H1 (cell line): Measurements from ENCODE around the gene SLCO2A1. TPM values are rescaled to one million over a fixed set of nuclear protein-coding genes. Genes with fewer than 3 reads are reported as not detected.

Experiments
- CTCF ChIA-PET: fragments of 300-600 bp; sonication (Branson Sonifier 250); formaldehyde crosslinking; loops from one replicate; lab custom pipeline; 2021; ENCODE audit not compliant: partially characterized antibody; lab: Charles Lee
- POLR2A ChIA-PET: fragments of 300-600 bp; sonication (Branson Sonifier 250); formaldehyde crosslinking; loops from one replicate; lab custom pipeline; 2021; ENCODE audit warnings: inconsistent platforms; ENCODE audit not compliant: partially characterized antibody; lab: Charles Lee
- DNase-seq, 2 experiments: peaks; one replicate each; pipeline versions ENCODE4 v3.0.0 to v3.0.0-alpha.2; 2010 to 2022; ENCODE audit warnings: low spot score in 2 of 2, low read depth in 1 of 2, mixed read lengths in 1 of 2
- FAIRE-seq: peaks from 2 replicates; lab custom pipeline; 2011; peaks lifted over from hg19 to GRCh38; lab: Jason Lieb, UNC
- H2AFZ ChIP-seq: 2 replicates; pipeline ENCODE4 v1.8.1; 2012; ENCODE audit warnings: low read length, inconsistent platforms
- H2AK5ac ChIP-seq: 2 replicates; pipeline ENCODE4 v1.6.1; 2013; ENCODE audit warnings: low read depth, low read length
- H2BK120ac ChIP-seq: replicated peaks from 2 replicates; pipeline ENCODE3; 2013; ENCODE audit warnings: low read depth, low read length, inconsistent platforms
- H2BK12ac ChIP-seq: 2 replicates; pipeline ENCODE4 v1.6.1; 2013; ENCODE audit warnings: low read depth, low read length
- H2BK15ac ChIP-seq: 2 replicates; pipeline ENCODE4 v1.6.1; 2013; ENCODE audit warnings: low read length
- H2BK20ac ChIP-seq: 2 replicates; pipeline ENCODE4 v1.6.1; 2013; ENCODE audit warnings: low read length
- H2BK5ac ChIP-seq: 2 replicates; pipeline ENCODE4 v1.6.1; 2013; ENCODE audit warnings: low read depth, low read length
- H3K14ac ChIP-seq: 2 replicates; pipeline ENCODE4 v1.6.1; 2013; ENCODE audit warnings: inconsistent platforms; ENCODE audit not compliant: insufficient read length
- H3K18ac ChIP-seq: 2 replicates; pipeline ENCODE4 v1.6.1; 2013; ENCODE audit warnings: low read length; ENCODE audit errors: extremely low read depth
- H3K23ac ChIP-seq: 2 replicates; pipeline ENCODE4 v1.6.1; 2013; ENCODE audit warnings: inconsistent platforms; ENCODE audit not compliant: insufficient read length
- H3K23me2 ChIP-seq: 2 replicates; pipeline ENCODE4 v1.6.1; 2013; ENCODE audit warnings: low read depth, low read length
- H3K27ac ChIP-seq: 2 replicates; pipeline ENCODE4 v1.6.1; 2011; ENCODE audit warnings: low read depth, low read length, inconsistent platforms
- H3K27me3 ChIP-seq, 4 experiments: replicated peaks in 1 of 4; 1 replicate in 1 of 4; 2 replicates in 3 of 4; pipeline versions ENCODE4 v1.6.1 to v1.8.1; 2011 to 2013; ENCODE audit warnings: low read length in 3 of 4, mild to moderate bottlenecking in 3 of 4, inconsistent platforms in 2 of 4, mixed read lengths in 2 of 4, moderate library complexity in 1 of 4; ENCODE audit not compliant: control insufficient read depth in 3 of 4, insufficient read depth in 3 of 4; ENCODE audit errors: extremely low read depth in 1 of 4
- H3K36me3 ChIP-seq, 4 experiments: 2 replicates each; pipeline versions ENCODE4 v1.6.1 to v1.8.1; 2011 to 2013; ENCODE audit warnings: mild to moderate bottlenecking in 4 of 4, low read length in 3 of 4, moderate library complexity in 2 of 4, control low read depth in 1 of 4, inconsistent platforms in 1 of 4; ENCODE audit not compliant: insufficient read depth in 4 of 4, control insufficient read depth in 2 of 4
- H3K4ac ChIP-seq: replicated peaks from 2 replicates; pipeline ENCODE3; 2013; ENCODE audit warnings: low read length, low read depth, mixed read lengths, inconsistent platforms; ENCODE audit not compliant: insufficient read length
- H3K4me1 ChIP-seq, 4 experiments: replicated peaks in 1 of 4; 1 replicate in 1 of 4; 2 replicates in 3 of 4; pipeline versions ENCODE4 v1.6.1 to v1.8.1; 2011 to 2013; ENCODE audit warnings: low read length in 3 of 4, inconsistent platforms in 2 of 4, mixed read lengths in 1 of 4; ENCODE audit not compliant: insufficient read depth in 4 of 4, control insufficient read depth in 3 of 4
- H3K4me2 ChIP-seq, 2 experiments: 2 replicates each; pipeline versions ENCODE4 v1.6.1 to v1.8.1; 2011 to 2013; ENCODE audit warnings: low read depth in 2 of 2, low read length in 2 of 2, control low read depth in 1 of 2, inconsistent platforms in 1 of 2, mild to moderate bottlenecking in 1 of 2; ENCODE audit not compliant: insufficient read depth in 1 of 2
- H3K4me3 ChIP-seq, 4 experiments: fragments of 200-600, 300-600 bp in 1 of 4; sonication (generic), shearing (Covaris generic), sonication (Bioruptor Twin) in 1 of 4; 2 replicates each; pipeline versions ENCODE4 v1.5.1 to v1.8.1; 2011 to 2016; ENCODE audit warnings: low read length in 4 of 4, low read depth in 3 of 4, control low read depth in 2 of 4, inconsistent platforms in 2 of 4, mild to moderate bottlenecking in 2 of 4, mixed read lengths in 1 of 4, moderate library complexity in 1 of 4; ENCODE audit not compliant: insufficient read depth in 2 of 4; ENCODE audit errors: extremely low read depth in 1 of 4
- H3K56ac ChIP-seq: replicated peaks from 2 replicates; pipeline ENCODE3; 2013; ENCODE audit warnings: low read depth, mild to moderate bottlenecking, mixed read lengths, low read length, inconsistent platforms; ENCODE audit not compliant: insufficient read length
- H3K79me1 ChIP-seq: 2 replicates; pipeline ENCODE4 v1.6.1; 2013; ENCODE audit warnings: low read depth, low read length, control low read depth
- H3K79me2 ChIP-seq, 2 experiments: 2 replicates each; pipeline versions ENCODE4 v1.6.1 to v1.8.1; 2012 to 2013; ENCODE audit warnings: low read length in 2 of 2, mild to moderate bottlenecking in 2 of 2, inconsistent platforms in 1 of 2; ENCODE audit not compliant: insufficient read depth in 2 of 2, control insufficient read depth in 1 of 2
- H3K9ac ChIP-seq, 4 experiments: replicated peaks in 1 of 4; 1 replicate in 1 of 4; 2 replicates in 3 of 4; pipeline versions ENCODE4 v1.6.1 to v1.8.1; 2011 to 2013; ENCODE audit warnings: low read depth in 3 of 4, low read length in 3 of 4, control low read depth in 2 of 4, mild to moderate bottlenecking in 2 of 4, moderate library complexity in 2 of 4, inconsistent platforms in 1 of 4; ENCODE audit errors: extremely low read depth in 1 of 4
- H3K9me3 ChIP-seq, 2 experiments: 2 replicates each; pipeline versions ENCODE4 v1.6.1 to v1.8.1; 2012 to 2013; ENCODE audit warnings: mild to moderate bottlenecking in 2 of 2, moderate library complexity in 2 of 2, control low read depth in 1 of 2, inconsistent platforms in 1 of 2, low read depth in 1 of 2, low read length in 1 of 2, mixed read lengths in 1 of 2; ENCODE audit not compliant: insufficient read depth in 2 of 2
- H4K20me1 ChIP-seq, 2 experiments: replicated peaks in 1 of 2; 2 replicates each; pipeline versions ENCODE3 to v1.8.1; 2011 to 2013; ENCODE audit warnings: inconsistent platforms in 2 of 2, low read length in 2 of 2, mild to moderate bottlenecking in 1 of 2; ENCODE audit not compliant: insufficient read depth in 2 of 2, control insufficient read depth in 1 of 2
- H4K5ac ChIP-seq: 2 replicates; pipeline ENCODE4 v1.6.1; 2013; ENCODE audit warnings: low read length, low read depth, mixed read lengths, inconsistent platforms; ENCODE audit not compliant: insufficient read length
- H4K8ac ChIP-seq: 2 replicates; pipeline ENCODE4 v1.8.0; 2013; ENCODE audit warnings: mild to moderate bottlenecking, moderate library complexity, low read length, inconsistent platforms; ENCODE audit not compliant: insufficient read depth; ENCODE audit errors: extremely low read depth
- H4K91ac ChIP-seq: replicated peaks from 2 replicates; pipeline ENCODE3; 2013; ENCODE audit warnings: low read length, mixed read lengths, inconsistent platforms; ENCODE audit not compliant: insufficient read length
- PHF8 ChIP-seq: fragments of 200-600 bp; sonication (generic); conservative IDR thresholded peaks from 2 replicates; pipeline ENCODE4 v1.7.1; 2012; ENCODE audit warnings: low read depth, mild to moderate bottlenecking, inconsistent platforms, low read length, moderate library complexity
- RNF2 ChIP-seq: fragments of 200-900, 300-1000 bp; sonication (generic); IDR thresholded peaks from 2 replicates; pipeline ENCODE4 v1.7.1; 2016; ENCODE audit warnings: borderline replicate concordance, low read depth, mild to moderate bottlenecking, antibody characterized with exemption, low read length; ENCODE audit not compliant: poor library complexity, severe bottlenecking; ENCODE audit errors: missing control alignments
- TBP ChIP-seq: IDR thresholded peaks from 2 replicates; pipeline ENCODE4 v1.6.1; 2011; ENCODE audit warnings: low read depth, low read length, improper control_type of control experiment
- WGBS, 2 experiments: shearing (Covaris generic) in 1 of 2; methylation state at CpG; one replicate each; pipeline versions ENCODE4 v1.1.6 to v1.1.7; 2013 to 2015; ENCODE audit warnings: low lambda C conversion rate in 2 of 2, mixed read lengths in 2 of 2, inconsistent platforms in 1 of 2, low coverage in 1 of 2, missing lambda C conversion rate in 1 of 2; ENCODE audit not compliant: insufficient replicate concordance in 2 of 2, insufficient coverage in 1 of 2, insufficient read length in 1 of 2; ENCODE audit errors: extremely low coverage in 1 of 2, missing lambda C conversion rate in 1 of 2; 5-methylcytosine and 5-hydroxymethylcytosine counted together
- polyA plus RNA-seq, 7 experiments: library from polyadenylated mRNA; depleted of rRNA in 3 of 7; stranded (reverse) in 5 of 7; unstranded in 2 of 7; fragments of >200 nt in 5 of 7; fragments of 200-250 nt in 2 of 7; gene quantifications; 1 replicate in 5 of 7; 2 replicates in 1 of 7; 4 replicates in 1 of 7; pipeline versions ENCODE4 v1.2.1 to v1.2.3, GENCODE V29; 2011 to 2013; ENCODE audit warnings: missing spikeins in 2 of 7, mixed read lengths in 2 of 7
- total RNA-seq: library from RNA; stranded (reverse); fragmentation: NEBNext Ultra II Directional; extraction: Animal tissue kit (Norgen Biotek cat#: 25700); gene quantifications from 2 replicates; pipeline ENCODE4 v1.2.1, GENCODE V29; 2021

The SLCO2A1 gene
- total and polyA plus RNA-seq, 2 of the 8 experiments (the other 6 are each of a cell fraction or from before 2014, with no cell fraction given), result 1.1 to 2.3 TPM

DNA sequence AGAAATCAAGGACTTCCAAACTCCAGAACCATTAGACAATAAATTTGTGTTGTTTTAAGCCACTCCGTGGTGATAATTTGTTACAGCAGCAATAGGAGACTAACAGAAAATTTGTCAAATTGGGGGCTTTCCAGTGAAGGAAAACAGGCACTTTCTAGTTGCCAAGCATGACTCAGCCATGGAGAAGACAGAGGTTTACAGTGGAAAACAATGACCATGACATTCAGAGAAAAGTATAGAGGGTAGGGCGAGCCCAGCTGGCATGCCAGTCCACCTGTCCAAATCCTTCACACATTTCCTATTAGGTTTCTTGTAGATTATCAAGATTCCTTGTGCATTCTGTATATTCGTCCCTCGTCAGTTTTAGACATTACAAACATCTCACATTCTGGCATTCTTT lies 24.9 kb downstream of the SLCO2A1 start:
- Histone ChIP-seq H3K36me3 (no peaks in the 10 kb centered on the region), H2AFZ (no peak overlapping the region), H2AK5ac (no peak overlapping the region), H4K20me1 (no peaks in the 10 kb centered on the region), H4K91ac (no peak overlapping the region), H2BK120ac (no peak overlapping the region), H4K8ac (no peak overlapping the region), H3K4me3 (no peak overlapping the region), H3K9me3 (no peaks in the 10 kb centered on the region; a peak in 1 of 4 replicates), H3K79me2 (no peaks in the 10 kb centered on the region), H3K23me2 (no peaks in the 10 kb centered on the region), H3K56ac (no peak overlapping the region), H3K23ac (no peak overlapping the region), H3K79me1 (no peaks in the 10 kb centered on the region), H3K4me1 (no peaks in the 10 kb centered on the region), H3K14ac (no peak overlapping the region), H2BK20ac (no peak overlapping the region), H3K27ac (no peak overlapping the region), H2BK12ac (no peak overlapping the region), H3K4ac (no peak overlapping the region), H3K4me2 (no peak overlapping the region), H3K27me3 (no peaks in the 10 kb centered on the region), H2BK15ac (no peak overlapping the region), H3K9ac (no peak overlapping the region), H4K5ac (no peak overlapping the region), H3K18ac (no peak overlapping the region), H2BK5ac (no peak overlapping the region)
- CTCF ChIA-PET, result no interaction called here
- DNase-seq (no peak), FAIRE-seq (no peak)
- POLR2A ChIA-PET, result no interaction called here
- 94% methylated on average over 4 of the region's 4 CpGs; no CpG with 5 or more reads in 1 of the 2 experiments for WGBS, 2 experiments
- no peak for TF ChIP-seq TBP
- no peak for TF ChIP-seq RNF2
- no peak for TF ChIP-seq PHF8
